LoVo (cell line): ENCODE measurements around the gene MAPK11.
A peak's percentile ranks its signal among the peaks of the same experiment; 100 is the strongest.

Source experiments
- DNase-seq: peaks from one replicate; pipeline ENCODE4 v3.0.0-alpha.2; 2016; ENCODE audit warnings: low spot score

MAPK11 gene

DNA sequence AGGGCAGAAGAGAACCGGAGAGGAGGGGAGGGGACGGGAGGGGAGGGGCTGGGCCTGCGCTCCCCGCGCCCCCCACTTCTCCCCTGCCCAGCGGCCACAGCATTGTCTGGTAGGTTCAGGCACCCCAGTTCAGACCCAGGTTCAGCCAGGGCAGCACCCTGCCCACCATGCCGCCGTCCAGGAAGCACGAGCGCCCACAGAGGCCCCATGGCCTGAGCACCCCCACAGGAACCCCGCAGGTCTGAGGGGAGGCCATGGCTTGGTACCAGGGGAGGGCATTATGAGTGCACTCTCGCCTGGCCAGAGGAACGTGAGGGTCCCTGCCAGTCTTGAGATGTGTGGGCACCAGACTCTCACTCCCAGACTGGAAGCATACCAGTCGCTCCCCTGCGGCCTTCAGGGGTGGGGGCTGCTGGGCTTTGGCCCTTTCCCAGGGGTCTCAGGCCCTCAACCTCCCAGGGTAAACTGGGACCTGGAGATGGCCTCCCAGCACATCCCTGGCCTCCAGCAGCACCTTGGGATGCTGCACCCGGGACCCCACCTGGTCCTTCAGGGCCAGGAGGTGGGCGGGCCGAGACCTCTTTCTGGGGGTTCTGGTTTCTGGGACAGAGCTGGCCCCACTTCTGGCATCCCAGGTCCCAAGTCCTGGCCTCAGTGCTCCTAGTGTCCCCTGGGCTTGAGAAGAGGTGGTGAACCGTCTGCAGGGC, 37.9 kb upstream of the MAPK11 start:
- DNase-seq, result no peak

DNA sequence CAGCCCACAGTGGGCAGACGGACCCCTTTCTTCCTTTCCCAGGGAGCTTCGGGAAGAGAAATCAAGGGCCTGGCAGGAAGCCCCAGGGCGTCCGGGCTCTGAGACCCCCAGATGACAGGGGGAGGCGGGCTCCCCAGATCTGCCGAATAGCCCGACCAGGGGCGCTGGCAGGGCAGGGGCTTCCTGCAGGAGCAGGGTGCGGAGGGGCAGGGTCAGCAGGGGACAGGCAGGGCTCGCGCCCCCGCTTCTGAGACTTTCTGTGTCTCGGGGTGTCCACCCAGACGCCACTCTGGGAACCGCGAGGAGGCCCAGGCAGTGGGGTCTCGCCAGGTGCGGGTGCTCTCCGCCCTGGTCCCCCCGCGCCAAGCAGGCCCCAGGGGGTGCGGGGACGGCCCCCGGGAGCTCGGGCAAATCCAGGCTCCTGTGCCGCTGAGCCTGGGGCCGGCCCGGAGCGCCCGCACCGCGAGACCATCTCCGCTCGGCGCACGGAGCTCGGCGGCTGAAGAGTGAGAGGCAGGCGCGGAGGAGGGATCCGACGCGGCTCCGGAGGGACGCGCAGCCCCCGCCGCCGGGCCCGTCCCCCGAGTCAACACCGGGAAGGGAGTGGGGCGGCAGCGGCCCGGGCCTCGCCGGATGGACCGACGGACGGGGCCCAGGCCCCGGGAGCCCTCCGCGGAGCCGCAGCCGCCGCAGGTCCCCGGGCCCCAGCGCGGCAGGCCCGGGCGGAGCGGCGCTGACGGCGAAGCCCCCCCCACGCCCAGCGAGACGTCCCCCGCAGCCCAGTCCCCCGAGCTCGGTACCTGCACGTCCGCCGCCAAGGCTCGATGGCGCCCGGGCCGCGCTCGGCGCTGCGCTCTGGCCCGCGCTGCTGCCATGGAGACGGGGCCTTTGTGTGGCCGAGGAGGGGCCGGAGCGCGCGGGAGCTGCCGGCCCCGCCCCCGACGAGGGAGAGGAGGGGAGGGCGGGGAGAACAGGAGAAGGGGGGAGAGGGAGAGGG, 36.9 kb upstream of the MAPK11 start, which contains the start of gene PLXNB2:
PLXNB2 (minus strand) TSS at position 894 of the 997 bp plus-strand sequence. CDS start 17,062 bp downstream, outside the sequence.
- peak; percentile 84 for DNase-seq

DNA sequence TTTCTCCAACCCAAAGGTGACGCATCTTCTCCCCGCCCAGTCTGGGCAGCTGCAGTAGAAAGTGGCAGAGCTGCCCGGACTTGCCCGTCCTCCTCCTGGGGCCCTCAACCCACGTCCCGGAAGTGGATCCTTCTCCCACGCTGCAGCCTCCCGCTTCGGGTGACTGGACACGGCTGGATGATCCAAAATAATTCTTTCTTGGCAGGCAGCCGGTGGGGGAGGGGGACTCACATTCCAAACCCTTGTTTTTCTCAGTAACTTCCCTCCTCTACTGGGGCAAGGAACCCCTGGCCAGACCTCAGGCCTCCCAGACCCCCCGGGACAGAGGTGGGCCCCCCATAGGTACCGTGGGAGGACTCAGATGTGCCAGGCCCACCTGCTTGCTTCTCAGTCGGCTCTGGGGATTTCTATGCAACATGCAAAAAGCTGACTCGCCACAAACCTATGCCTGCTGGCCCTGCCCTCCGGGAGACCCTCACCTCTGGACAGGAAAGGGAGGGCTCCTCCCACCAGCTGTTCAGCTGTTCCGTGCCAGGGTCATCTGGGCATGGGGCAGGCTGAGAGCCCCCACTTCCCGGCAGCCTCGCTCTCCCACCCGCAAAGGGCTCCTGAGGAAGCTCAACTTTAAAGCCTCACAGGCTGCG, 35.9 kb upstream of the MAPK11 start:
- peak; percentile 92 for DNase-seq

DNA sequence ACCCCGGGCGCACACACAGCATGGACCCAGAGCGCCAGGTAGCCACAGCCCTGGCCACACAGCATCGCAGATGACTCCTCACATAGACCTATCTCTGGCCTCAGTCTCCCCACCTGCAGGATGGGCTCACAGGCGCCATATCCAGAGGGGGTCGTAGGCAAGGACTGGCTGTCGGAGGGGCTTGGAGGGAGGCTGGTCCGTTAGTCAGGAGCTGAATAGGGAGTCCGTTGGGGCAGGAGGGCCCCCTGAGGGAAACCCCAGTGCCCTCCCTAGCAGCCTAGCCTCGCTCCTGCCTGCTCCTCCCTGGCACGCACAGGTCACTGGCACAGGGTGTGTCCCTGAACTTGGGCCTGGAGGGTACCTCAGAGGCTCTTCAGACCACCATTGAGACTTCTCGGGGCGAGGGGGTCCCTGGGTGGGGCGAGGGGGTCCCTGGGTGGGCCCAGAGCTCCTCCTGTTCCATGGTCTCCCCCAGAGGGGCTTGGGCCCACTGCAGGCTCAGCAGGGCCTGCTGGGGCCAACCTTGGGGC, 35.3 kb upstream of the MAPK11 start:
- DNase-seq, result no peak

DNA sequence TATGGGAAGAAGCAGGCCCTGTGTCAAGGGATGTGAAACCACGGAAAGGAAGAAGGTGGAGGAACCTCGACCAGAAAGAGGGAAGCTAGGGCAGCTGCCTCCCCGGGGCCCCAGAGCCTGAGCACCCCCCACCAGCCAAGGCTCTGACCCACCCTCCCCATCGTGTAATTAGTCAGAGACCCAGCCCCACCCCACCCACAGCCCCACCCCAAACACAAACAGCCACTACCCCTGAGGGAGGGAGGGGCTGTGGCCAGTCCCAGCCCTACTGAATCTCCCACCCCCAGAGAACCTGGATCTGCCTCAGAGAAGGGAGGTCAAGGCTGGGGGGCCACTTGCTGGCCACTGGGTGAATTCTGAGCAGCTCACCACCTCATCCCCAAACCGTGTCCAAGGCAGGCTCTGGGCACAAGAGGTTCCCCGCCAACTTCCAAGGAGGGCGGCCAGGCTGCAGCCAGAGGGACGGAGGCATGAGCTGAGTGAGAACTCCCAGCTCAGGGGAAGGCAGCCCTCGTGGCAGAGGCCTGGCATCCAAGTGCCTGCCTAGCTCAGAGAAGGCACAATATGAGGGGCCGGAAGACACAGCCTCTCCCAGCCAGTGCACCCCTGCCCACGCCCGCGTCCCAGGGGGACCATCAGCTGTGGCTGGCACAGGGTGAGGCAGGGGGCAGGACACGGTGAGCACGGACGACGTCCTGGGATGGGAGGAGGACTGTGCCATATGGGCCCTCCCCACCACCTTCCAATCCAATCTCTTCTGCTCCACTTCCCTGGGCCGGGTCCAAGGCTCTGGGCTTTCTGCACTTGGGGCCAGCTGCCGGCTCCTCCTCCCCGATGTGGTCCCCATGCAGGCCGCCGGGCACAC, 34.6 kb upstream of the MAPK11 start:
- peak; percentile 69 for DNase-seq

DNA sequence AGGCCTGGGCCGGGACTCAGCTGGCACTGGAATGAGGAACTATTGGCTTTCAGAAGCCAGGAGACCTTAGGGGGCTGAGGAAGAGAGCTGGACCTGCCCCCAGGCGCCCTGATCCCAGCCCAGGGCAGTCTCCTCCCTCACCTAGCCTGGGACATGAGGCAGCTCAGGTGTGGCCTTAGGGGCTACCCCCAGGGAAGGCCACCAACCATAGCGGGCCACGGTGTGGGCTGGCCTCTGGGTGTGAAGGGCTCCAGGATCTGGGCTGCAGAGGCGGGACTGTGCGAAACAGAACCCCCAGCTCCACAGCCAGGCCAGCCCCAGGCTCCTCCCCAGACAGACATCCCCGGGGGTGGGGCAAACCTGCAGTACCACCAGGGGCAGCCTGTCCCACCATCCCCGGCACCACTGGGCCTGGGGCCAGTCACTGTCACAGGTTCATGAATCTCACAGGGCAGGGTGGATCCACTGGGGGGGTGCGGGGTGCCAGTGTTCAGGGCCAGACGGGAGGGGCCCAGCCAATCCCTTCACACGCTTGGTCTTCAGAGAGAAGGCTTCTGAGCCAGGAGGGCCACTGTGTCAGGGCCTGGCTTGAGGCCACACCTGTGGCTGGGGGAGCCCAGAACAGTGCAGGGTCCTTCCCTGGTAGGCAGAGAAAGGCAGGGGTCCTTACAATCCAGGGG, 33.8 kb upstream of the MAPK11 start:
- DNase-seq, result peak; percentile 66

DNA sequence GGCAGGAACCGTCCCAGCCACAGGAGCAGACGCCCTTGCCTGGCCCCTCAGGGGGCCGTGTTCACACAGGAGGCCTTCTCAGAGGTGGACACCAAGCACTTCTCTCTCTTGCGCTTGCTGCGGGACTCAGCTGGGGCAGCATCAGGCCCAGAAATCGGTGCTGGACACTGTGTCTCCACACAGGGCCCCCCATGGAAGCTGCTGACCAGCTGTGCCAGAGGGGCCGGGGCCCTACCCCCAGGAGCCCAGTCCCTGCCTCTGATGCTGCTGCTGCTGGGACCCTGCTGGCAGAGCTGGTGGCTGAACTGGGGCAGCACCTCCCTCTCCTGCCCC, 33.3 kb upstream of the MAPK11 start:
- DNase-seq, result no peak

DNA sequence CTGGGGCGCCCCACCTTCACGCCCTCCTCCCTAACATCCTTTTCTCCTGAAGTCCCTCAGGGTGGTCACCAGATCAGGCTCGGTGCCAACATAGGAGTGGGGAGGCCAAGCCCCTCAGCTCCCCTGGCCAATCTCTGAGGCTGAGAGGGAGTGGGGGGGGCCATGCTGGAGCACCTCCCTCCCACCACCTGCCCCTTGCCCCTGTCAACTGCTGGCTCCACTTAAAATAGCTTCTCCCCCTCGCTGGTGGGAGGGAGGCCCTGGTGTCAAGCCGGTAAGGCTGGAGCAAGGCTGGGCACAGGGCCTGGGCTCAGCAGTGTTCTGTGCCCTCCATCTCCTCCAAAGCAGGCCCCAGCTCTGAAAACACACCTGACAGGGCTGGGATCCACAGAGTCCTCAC, 32.4 kb upstream of the MAPK11 start:
- DNase-seq, result no peak

DNA sequence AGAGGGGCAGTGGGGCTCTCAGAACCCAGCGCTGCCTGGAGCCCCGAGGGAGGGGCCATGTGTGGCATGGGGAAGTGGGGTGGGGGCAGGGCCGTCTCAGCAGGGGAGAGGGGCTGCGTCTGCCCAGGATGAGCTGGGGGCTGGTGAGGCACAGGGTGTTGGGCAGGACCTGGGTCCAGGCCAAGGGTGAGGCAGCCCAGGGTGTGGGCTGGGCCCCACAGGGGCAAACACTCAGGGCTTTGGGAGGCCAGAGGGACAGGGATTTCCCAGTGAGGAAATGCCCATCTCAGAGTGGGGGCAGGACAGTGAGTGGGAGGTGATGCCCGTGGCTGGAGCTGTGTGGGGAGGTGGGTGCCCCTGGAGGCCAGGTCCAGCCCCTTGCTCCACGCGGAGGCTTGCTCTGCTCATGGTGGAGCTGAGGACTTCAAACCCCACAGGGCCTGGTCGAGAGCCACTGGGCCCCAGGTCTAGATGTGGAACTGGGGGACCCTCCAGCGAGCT, 31.9 kb upstream of the MAPK11 start:
- no peak for DNase-seq

DNA sequence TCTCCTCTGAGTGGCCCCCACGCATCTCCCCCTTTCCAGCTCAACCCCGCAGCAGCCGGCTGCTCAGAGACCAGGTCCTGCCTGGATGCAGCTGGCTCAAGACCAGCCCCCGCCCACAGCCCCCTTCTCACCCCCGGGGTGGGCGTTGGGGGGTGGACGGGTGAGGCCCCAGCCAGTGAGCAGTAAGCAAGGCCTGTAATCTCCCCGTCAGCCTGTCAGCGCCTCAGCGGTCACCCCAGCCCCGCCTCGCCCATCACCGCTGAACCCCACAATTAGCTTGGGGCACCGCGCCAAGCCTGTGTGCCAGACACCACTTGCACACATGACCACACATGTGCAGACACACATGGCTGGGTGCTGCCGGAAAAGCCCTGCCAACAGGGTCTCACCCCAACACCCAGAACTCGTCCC, 31.4 kb upstream of the MAPK11 start:
- no peak for DNase-seq

DNA sequence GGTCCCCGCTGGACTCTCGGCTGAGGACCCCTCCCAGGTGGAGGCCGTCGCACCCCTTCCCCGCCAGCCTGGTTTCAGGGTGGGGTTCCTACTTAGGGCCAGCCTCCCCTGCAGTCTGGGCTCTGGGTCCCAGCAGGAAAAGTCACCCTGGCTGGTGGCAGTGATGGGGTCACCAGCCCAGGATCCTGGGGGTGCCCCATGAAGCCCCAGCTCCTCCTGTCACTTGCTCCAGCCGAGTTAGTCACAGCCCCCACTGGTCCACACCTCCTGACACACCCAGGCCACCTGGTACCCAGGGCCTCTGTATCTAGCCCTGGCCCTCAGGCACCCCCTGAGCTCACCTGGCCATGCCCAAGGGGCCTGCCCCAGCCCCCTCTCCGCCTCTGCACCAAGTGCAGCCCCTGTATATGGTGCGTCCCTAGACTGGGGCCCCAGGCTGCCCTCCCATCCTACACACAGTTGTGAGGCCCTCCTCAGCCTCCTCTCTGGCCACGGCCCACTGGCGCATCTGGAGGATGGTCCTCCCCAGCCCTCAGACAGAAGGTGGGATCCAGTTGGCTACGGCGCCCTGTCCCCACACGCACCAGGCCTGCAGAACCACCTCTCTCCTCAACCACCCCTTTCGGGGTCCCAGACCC, 30.6 kb upstream of the MAPK11 start:
- no peak for DNase-seq

DNA sequence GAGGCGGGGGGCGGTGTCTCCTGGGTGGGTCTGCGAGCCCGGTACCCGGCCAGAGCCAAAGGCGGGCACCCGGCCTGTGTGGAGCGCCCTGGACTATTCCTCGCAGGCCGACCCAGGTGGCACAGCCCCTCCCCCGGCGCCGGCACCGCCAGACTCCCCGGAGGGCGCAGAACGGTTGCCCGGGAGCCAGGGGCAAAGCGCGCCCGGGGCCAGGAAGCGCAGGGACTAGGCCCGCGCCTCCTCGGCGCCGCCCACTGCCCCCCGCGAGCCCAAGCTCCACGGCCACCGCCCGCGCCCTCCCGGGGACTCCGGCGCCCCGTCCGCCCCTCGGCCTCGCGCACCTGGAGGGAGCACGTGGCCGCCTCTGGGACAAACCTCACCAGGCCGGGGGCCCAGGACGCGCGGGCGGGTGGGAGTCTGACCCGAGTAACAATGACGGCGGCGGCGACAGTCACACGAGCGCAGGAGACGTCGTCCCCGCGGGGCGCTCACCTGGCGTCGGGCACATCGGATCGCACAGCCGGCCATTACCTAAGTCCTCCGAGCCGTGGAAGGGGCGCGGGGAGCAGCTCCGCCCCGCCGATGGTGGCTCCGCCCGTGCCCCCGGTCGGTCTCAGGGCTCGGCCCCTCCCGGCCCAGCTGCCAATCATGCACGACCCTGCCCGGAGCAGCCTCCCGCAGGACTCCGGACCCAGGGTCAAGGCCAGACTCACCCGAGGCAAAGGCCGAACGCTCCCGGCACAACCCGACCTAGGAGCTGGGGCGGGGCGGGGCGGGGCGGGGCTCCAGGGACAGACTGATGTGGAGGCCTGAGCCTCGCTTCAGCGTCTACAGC, 29.8 kb upstream of the MAPK11 start:
- DNase-seq, result no peak

DNA sequence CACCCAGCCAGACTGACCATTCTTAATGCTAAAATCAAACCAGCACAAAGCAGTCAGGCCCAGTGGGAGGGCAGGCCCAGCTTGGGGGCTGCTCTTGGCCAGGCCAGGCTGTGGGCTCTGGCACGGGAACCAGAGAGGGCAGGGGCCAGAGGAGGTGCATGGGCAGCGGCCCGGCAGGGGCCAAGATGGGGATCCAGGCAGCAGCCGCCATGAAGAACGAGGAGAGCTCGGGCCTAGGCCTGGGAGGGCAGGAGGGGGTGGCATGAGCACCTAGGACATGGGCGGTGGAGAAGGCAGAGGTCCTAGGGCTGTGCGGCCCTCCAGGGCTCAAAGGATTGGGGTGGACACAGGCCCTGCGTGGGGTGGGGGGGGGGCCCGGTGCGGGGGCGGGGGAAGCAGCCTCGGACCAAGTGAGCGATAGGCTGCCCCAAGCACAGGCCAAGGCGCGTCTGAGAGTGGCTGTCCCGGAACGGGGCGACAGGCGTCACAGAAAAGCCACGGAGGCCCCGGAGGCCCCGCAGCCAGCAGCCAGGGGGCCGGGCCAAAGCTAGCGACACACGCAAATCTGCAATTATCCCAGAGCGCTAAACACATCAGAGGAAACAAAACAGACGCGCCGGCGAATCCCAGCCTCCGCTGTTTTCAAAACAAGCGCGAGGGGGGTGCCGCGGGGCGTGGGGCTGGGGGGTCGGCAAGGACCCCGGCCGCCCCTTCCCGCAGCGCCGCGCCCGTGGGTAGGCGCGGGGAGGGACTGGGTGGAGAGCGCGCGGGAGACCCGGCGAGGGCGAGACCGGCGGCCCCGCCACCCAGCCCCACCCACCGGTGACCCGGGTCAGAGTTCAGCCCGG, 29.0 kb upstream of the MAPK11 start:
- DNase-seq, result no peak

DNA sequence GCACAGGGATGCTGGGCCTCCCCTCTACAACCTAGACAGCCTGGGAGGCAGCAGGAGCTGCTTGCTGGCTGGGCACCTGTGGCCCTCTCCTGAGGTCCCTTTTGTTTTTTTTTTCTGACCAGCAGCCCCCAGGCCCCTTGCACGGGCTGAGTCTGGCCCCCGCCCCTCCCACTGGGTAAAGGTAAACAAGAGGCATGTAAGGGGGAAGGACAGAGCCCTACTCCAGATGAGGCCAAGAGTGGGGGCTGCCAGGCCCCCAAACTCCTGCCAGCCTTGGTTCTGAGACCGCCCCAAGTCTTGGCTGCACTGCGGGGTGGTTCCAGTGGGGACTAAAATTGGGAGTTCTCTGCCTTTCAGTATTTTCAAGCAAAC, 28.1 kb upstream of the MAPK11 start:
- no peak for DNase-seq

DNA sequence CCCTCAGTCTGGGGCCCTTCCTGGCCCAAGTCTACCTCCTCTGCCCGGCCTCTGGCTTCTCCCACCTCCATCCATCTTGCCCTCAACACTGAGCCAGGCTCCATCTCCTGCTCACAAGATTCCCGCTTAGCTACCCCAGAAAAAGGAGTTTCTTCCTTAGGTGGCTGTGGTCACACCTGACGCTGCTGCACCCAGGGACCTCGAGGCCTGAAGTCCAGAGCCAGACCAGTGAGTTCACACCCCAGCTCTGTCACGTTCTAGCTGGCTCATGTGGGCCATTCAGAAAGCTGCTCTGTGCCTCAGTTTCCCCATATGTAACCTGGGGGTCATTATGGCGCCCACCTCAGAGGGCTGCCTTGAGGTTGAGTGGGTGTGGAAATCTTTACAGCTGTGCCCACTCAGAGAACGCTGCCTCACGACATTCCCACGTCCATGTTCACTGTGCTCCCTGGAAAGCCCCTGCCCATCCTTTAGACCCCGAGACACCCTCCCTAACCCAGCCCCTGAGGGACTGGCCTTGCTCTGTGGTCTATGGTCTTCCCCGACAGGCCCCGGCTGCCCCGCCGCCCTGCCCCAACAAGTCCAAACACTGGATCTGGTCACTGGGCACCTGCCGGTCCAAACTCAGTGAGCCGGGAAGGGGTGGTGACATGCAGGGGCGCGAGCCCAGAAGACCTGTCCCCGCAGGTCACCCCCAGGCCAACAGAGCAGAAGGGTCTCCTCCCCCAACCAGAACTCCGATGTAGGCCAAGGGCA, 27.5 kb upstream of the MAPK11 start:
- DNase-seq, result no peak

DNA sequence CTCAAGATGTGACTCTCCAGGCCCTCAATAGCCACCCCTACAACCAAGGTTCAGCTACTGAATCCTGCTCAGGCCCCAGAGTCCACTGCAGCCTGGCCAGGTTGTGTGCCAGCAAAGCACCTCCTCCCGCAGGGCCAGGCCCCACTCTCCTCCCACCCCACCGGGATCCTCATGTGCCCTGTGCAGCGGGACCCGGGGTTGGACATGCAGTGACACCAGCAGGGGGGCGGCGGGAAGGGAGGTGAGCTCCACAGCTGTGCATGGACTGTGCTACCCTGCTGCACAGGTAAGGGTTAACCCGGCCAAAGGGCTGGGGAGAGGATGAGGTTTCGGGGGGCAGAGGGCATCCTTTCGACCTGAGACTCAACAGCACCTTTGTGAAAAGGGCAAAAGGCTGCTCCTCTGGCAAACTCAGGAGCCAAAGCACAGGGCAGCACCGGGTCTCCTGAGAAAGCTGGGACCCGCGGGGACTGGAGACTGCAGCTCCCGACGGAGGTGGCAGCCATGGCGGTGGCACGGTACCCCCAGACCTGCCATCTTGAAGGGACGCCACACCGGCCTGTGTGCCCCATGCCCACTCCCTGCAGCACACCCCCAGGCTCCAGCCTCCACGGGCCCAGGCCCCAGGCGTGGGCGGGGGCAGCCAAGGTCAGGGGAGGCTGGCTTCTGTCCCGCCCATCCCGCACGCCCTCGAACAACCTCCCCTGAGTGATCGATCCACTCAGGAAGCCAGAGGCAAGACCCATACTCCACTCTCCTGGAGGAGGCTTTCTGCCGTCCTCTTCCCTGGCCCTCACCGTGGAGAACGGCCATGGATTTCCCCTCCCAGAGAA, 26.7 kb upstream of the MAPK11 start:
- no peak for DNase-seq

DNA sequence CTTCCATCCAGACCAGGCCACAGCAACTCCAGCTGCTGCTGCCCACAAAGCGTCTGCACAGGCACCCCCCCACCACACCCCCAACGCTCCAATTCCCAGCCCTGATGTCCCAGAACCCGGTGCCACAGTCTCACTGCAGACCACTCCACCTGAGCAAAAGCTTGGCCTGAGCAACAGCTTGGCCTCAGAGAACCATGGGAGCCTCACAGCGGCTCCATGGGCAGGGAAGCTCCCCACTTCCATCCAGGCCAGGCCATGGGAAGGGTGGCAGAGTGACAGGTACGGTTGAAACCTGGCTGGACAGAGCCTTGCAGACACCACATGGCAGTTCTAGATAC, 24.1 kb upstream of the MAPK11 start:
- DNase-seq, result no peak
